ENCODE data around the gene TSEN2. TPM values are rescaled to one million over a fixed set of nuclear protein-coding genes. Genes with fewer than 3 reads are reported as not detected.

The TSEN2 gene
- total and polyA plus RNA-seq, 10 of the 15 experiments (the other 5 are each of a cell fraction or from before 2014, with no cell fraction given), result 17.7 to 32.3 (median 24.3) TPM

- TF ChIP-seq CBX5 (IDR thresholded peaks at IDR 0.05; ENCODE audit: low read depth) (peak; percentile 87), IRF4 (IDR thresholded peaks at IDR 0.05; ENCODE audit: low read depth, low read length) (no peak), NFXL1 (IDR thresholded peaks at IDR 0.05; ENCODE audit: borderline replicate concordance) (no peak), MYB (IDR thresholded peaks at IDR 0.05; ENCODE audit: borderline replicate concordance, low read depth, low read length) (no peak), BCL11A (IDR thresholded peaks at IDR 0.05; ENCODE audit: low read depth, low read length) (no peak), TARDBP (IDR thresholded peaks at IDR 0.05; ENCODE audit: borderline replicate concordance) (peak; percentile 75; the same call in 1 of the 2 replicates), BHLHE40 (IDR thresholded peaks at IDR 0.05; ENCODE audit: borderline replicate concordance in 1 of 2, low read depth in 2 of 2, low read length in 1 of 2) (peak; percentile 62 to 87; a peak in 3 of 4 replicates), MAX (IDR thresholded peaks at IDR 0.05; ENCODE audit: low read depth, low read length) (peak; percentile 69), SUZ12 (IDR thresholded peaks at IDR 0.05; ENCODE audit: unreplicated experiment) (no peak), PAX8 (IDR thresholded peaks at IDR 0.05) (no peak), RAD51 (IDR thresholded peaks at IDR 0.05) (no peak), USF2 (IDR thresholded peaks at IDR 0.05; ENCODE audit: borderline replicate concordance, low read depth, low read length) (no peak), ZNF24 (IDR thresholded peaks at IDR 0.05) (peak; percentile 79), HDAC2 (IDR thresholded peaks at IDR 0.05) (no peak), SIX5 (IDR thresholded peaks at IDR 0.05; ENCODE audit: low read depth, low read length, severe bottlenecking) (peak; percentile 66), HCFC1 (IDR thresholded peaks at IDR 0.05; ENCODE audit: low read length) (peak; percentile 84), ZNF274 (IDR thresholded peaks at IDR 0.05; ENCODE audit: insufficient read depth, insufficient read length) (no peak), DPF2 (IDR thresholded peaks at IDR 0.05) (peak; percentile 79), CHD4 (IDR thresholded peaks at IDR 0.05) (no peak), EGR1 (IDR thresholded peaks at IDR 0.05; ENCODE audit: borderline replicate concordance in 1 of 2, low read depth in 2 of 2, low read length in 2 of 2) (peak; percentile 71 to 94; a peak in 2 of 3 replicates), PML (IDR thresholded peaks at IDR 0.05; ENCODE audit: low read length) (peak; percentile 82), CUX1 (IDR thresholded peaks at IDR 0.05; ENCODE audit: insufficient replicate concordance, low read depth, low read length) (no peak), SMC3 (IDR thresholded peaks at IDR 0.05; ENCODE audit: borderline replicate concordance, low read length) (no peak), KAT2A (conservative IDR thresholded peaks at IDR 0.05; ENCODE audit: control insufficient read depth, low read depth, low read length) (no peak)
Observed at GRCh38 chr3:12556690-12557472, 72.6 kb downstream of the TSEN2 start, which contains the start of gene MKRN2 (continued).
